Activated CD8-positive, alpha-beta T cell treated with anti-CD3 and anti-CD28 coated beads, Interleukin-2, amount 10 ng/mL, durations not matched to agents 7 days and 5 days (primary cell): ENCODE results near the gene FOXO3. TPM values are rescaled to one million over a fixed set of nuclear protein-coding genes. Genes with fewer than 3 reads are reported as not detected.
A peak's percentile ranks its signal among the peaks of the same experiment; 100 is the strongest.

Experiments used
- ATAC-seq: fragments of 150-1000 bp; cut with Tn5 transposase; one replicate; pipeline ENCODE4 v1.10.0; 2021; ENCODE audit warnings: moderate library complexity
- CTCF ChIA-PET: fragments of 350-600 bp; sonication (Branson Sonifier 250); formaldehyde crosslinking; loops from one replicate; lab custom pipeline; 2021; ENCODE audit warnings: antibody characterized with exemption; lab: Charles Lee
- POLR2A ChIA-PET: fragments of 350-600 bp; sonication (Branson Sonifier 250); formaldehyde crosslinking; loops from one replicate; lab custom pipeline; 2021; ENCODE audit warnings: antibody characterized with exemption; lab: Charles Lee
- DNase-seq: peaks from one replicate; pipeline ENCODE4 v3.0.0-alpha.2; 2020
- H3K27ac Mint-ChIP-seq: one replicate; pipeline ENCODE4 v1.8.0; 2021; ENCODE audit warnings: mild to moderate bottlenecking, mixed read lengths
- H3K27me3 Mint-ChIP-seq: one replicate; pipeline ENCODE4 v1.8.0; 2021; ENCODE audit warnings: low read depth, mixed read lengths
- H3K36me3 Mint-ChIP-seq: one replicate; pipeline ENCODE4 v1.8.0; 2021; ENCODE audit warnings: low read depth, mixed read lengths
- H3K4me1 Mint-ChIP-seq: one replicate; pipeline ENCODE4 v1.8.0; 2021; ENCODE audit warnings: low read depth, mixed read lengths
- H3K4me3 Mint-ChIP-seq: one replicate; pipeline ENCODE4 v1.8.0; 2021; ENCODE audit warnings: mild to moderate bottlenecking, mixed read lengths
- H3K9me3 Mint-ChIP-seq: one replicate; pipeline ENCODE4 v1.8.0; 2022; ENCODE audit warnings: mixed read lengths; ENCODE audit not compliant: insufficient read depth
- total RNA-seq, 2 experiments: library from RNA; stranded (reverse); gene quantifications; one replicate each; pipeline ENCODE4 v1.2.3, GENCODE V29; 2021

The FOXO3 gene
- total RNA-seq, 2 experiments from 2014 or later: 12.2 to 12.3 TPM

GRCh38 chr6:108578166-108578565 lies 17.4 kb downstream of the FOXO3 start:
- peaks cover 19% of the 10 kb centered on the region for H3K36me3 Mint-ChIP-seq
- H3K27me3 Mint-ChIP-seq: no peaks in the 10 kb centered on the region
- POLR2A ChIA-PET: no interaction called here
- CTCF ChIA-PET: interaction anchor here (0.7 to 1.0 kb wide), 2 partner anchors 57 to 205 kb away, joined by 3 read pairs; no protein-coding TSS in a partner anchor
- DNase-seq (no peak), ATAC-seq (no peak)
- H3K27ac Mint-ChIP-seq: no peak overlapping the region
- no peak overlapping the region for H3K4me3 Mint-ChIP-seq
- no peaks in the 10 kb centered on the region for H3K9me3 Mint-ChIP-seq
- peaks cover 39% of the 10 kb centered on the region for H3K4me1 Mint-ChIP-seq

- CTCF ChIA-PET: interaction anchor here (0.7 kb wide), 1 partner anchor 57 kb away, joined by 3 read pairs; no protein-coding TSS in a partner anchor
Measured at GRCh38 chr6:108578595-108579327, 18.0 kb downstream of the FOXO3 start.

GRCh38 chr6:108579328-108579721 lies 18.6 kb downstream of the FOXO3 start:
- no peak for ATAC-seq
- ChIA-PET POLR2A (no interaction called here), CTCF (no interaction called here)
- no peak overlapping the region for H3K4me3 Mint-ChIP-seq
- H3K9me3 Mint-ChIP-seq: no peaks in the 10 kb centered on the region
- DNase-seq: no peak
- H3K36me3 Mint-ChIP-seq: peaks cover 19% of the 10 kb centered on the region
- H3K4me1 Mint-ChIP-seq: peaks cover 39% of the 10 kb centered on the region
- H3K27ac Mint-ChIP-seq: no peak overlapping the region
- H3K27me3 Mint-ChIP-seq: no peaks in the 10 kb centered on the region

More at GRCh38 chr6:108578595-108579327, 18.0 kb downstream of the FOXO3 start:
- H3K36me3 Mint-ChIP-seq: peaks cover 19% of the 10 kb centered on the region
- POLR2A ChIA-PET: no interaction called here
- ATAC-seq (no peak), DNase-seq (no peak)
- no peak overlapping the region for H3K4me3 Mint-ChIP-seq
- peaks cover 39% of the 10 kb centered on the region for H3K4me1 Mint-ChIP-seq
- H3K27ac Mint-ChIP-seq: no peak overlapping the region
- no peaks in the 10 kb centered on the region for H3K9me3 Mint-ChIP-seq
- no peaks in the 10 kb centered on the region for H3K27me3 Mint-ChIP-seq

GRCh38 chr6:108580646-108581045 lies 19.9 kb downstream of the FOXO3 start:
- Mint-ChIP-seq H3K27me3 (no peaks in the 10 kb centered on the region), H3K36me3 (peaks cover 19% of the 10 kb centered on the region), H3K9me3 (no peaks in the 10 kb centered on the region), H3K4me3 (no peak overlapping the region), H3K27ac (no peak overlapping the region), H3K4me1 (peaks cover 32% of the 10 kb centered on the region)
- DNase-seq (no peak), ATAC-seq (no peak)
- ChIA-PET CTCF (no interaction called here), POLR2A (no interaction called here)

GRCh38 chr6:108581237-108581931 lies 20.7 kb downstream of the FOXO3 start:
- CTCF ChIA-PET: no interaction called here
- DNase-seq (no peak), ATAC-seq (peak; percentile 56)
- Mint-ChIP-seq H3K27me3 (no peaks in the 10 kb centered on the region), H3K9me3 (no peaks in the 10 kb centered on the region), H3K27ac (peak overlapping the region; percentile 2), H3K36me3 (peaks cover 19% of the 10 kb centered on the region), H3K4me3 (no peak overlapping the region), H3K4me1 (peaks cover 28% of the 10 kb centered on the region)
- POLR2A ChIA-PET: no interaction called here

- ATAC-seq (no peak), DNase-seq (no peak)
- ChIA-PET POLR2A (no interaction called here), CTCF (no interaction called here)
- Mint-ChIP-seq H3K4me1 (peaks cover 22% of the 10 kb centered on the region), H3K4me3 (no peak overlapping the region), H3K9me3 (no peaks in the 10 kb centered on the region), H3K36me3 (peaks cover 17% of the 10 kb centered on the region), H3K27me3 (no peaks in the 10 kb centered on the region), H3K27ac (no peak overlapping the region)
Measured at GRCh38 chr6:108581932-108582475, 21.3 kb downstream of the FOXO3 start.

- Mint-ChIP-seq H3K27me3 (no peaks in the 10 kb centered on the region), H3K36me3 (peaks cover 17% of the 10 kb centered on the region), H3K4me1 (peaks cover 18% of the 10 kb centered on the region), H3K9me3 (no peaks in the 10 kb centered on the region), H3K4me3 (no peak overlapping the region), H3K27ac (no peak overlapping the region)
- ATAC-seq: no peak
- DNase-seq: no peak
- ChIA-PET POLR2A (no interaction called here), CTCF (interaction anchor here (0.9 kb wide), 1 partner anchor 12 kb away, joined by 3 read pairs; no protein-coding TSS in a partner anchor)
Measured at GRCh38 chr6:108582618-108583017, 21.9 kb downstream of the FOXO3 start.

GRCh38 chr6:108584323-108584722 lies 23.6 kb downstream of the FOXO3 start:
- H3K27ac Mint-ChIP-seq: no peak overlapping the region
- POLR2A ChIA-PET: no interaction called here

GRCh38 chr6:108585359-108585758 lies 24.6 kb downstream of the FOXO3 start:
- ATAC-seq (no peak), DNase-seq (no peak)
- ChIA-PET POLR2A (no interaction called here), CTCF (no interaction called here)
- Mint-ChIP-seq H3K27ac (no peak overlapping the region), H3K27me3 (no peaks in the 10 kb centered on the region), H3K36me3 (peaks cover 2% of the 10 kb centered on the region), H3K9me3 (no peaks in the 10 kb centered on the region), H3K4me3 (no peak overlapping the region), H3K4me1 (peaks cover 30% of the 10 kb centered on the region)

More at GRCh38 chr6:108584323-108584722, 23.6 kb downstream of the FOXO3 start:
- H3K27me3 Mint-ChIP-seq: no peaks in the 10 kb centered on the region
- CTCF ChIA-PET: no interaction called here
- H3K36me3 Mint-ChIP-seq: peaks cover 4% of the 10 kb centered on the region
- ATAC-seq: no peak
- H3K4me1 Mint-ChIP-seq: peaks cover 25% of the 10 kb centered on the region
- H3K9me3 Mint-ChIP-seq: no peaks in the 10 kb centered on the region
- no peak for DNase-seq
- H3K4me3 Mint-ChIP-seq: no peak overlapping the region

GRCh38 chr6:108585921-108586536 lies 25.3 kb downstream of the FOXO3 start:
- Mint-ChIP-seq H3K27ac (no peak overlapping the region), H3K27me3 (no peaks in the 10 kb centered on the region), H3K4me1 (peaks cover 26% of the 10 kb centered on the region), H3K36me3 (peaks cover 2% of the 10 kb centered on the region), H3K9me3 (no peaks in the 10 kb centered on the region), H3K4me3 (no peak overlapping the region)
- no peak for ATAC-seq
- ChIA-PET POLR2A (no interaction called here), CTCF (interaction anchor here (0.8 kb wide), 1 partner anchor 20 kb away, joined by 3 read pairs; no protein-coding TSS in a partner anchor)
- no peak for DNase-seq

GRCh38 chr6:108587258-108588059 lies 26.7 kb downstream of the FOXO3 start:
- POLR2A ChIA-PET: no interaction called here
- no peak for ATAC-seq
- H3K4me1 Mint-ChIP-seq: peaks cover 29% of the 10 kb centered on the region

More at GRCh38 chr6:108587258-108588059, 26.7 kb downstream of the FOXO3 start:
- H3K4me3 Mint-ChIP-seq: no peak overlapping the region
- no peaks in the 10 kb centered on the region for H3K36me3 Mint-ChIP-seq
- H3K27me3 Mint-ChIP-seq: no peaks in the 10 kb centered on the region
- no peak for DNase-seq
- CTCF ChIA-PET: interaction anchor here (1.1 to 1.3 kb wide), 2 partner anchors 32 to 486 kb away, joined by 4 read pairs; no protein-coding TSS in a partner anchor
- no peaks in the 10 kb centered on the region for H3K9me3 Mint-ChIP-seq
- H3K27ac Mint-ChIP-seq: no peak overlapping the region
